ENCODE results near the gene PIEZO1.
A peak's percentile ranks its signal among the peaks of the same experiment; 100 is the strongest.

The PIEZO1 gene

DNA sequence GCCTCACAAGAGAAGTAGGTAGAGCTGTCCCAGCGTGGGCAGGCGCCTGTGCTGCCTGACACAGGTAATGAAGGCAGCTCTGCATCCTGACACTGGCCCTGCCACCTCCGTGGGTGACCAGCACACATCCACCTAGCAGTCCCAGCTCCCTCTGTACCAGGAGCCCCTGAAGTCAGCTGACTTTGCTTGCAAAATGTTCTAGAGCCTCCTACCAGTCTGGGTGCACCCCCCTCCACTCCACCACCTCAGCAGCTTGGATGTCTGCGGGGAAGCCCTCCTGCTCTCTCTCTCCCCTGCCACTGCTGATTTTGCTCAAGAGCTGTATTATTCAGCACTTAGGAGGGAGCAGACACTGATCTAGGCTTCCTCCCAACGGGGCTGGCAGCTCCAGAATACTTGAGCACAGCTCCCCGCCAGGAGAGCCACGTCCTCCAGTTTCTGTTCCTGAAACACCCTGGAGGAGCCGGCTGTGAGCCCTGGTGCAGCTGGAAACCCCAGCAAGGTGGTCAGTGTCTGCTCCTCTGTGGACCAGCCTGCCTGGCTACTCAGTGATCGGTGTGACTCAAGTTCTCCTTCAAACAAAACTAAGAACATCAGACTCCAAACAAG, 79.8 kb downstream of the PIEZO1 start:
- H3K4me3 ChIP-seq (ENCODE audit: low read depth in 1 of 2, low read length in 2 of 2): peak overlapping the region; percentile 95 to 99
- H3K27ac ChIP-seq (ENCODE audit: low read depth, low read length): peak overlapping the region; percentile 5
- H3K36me3 ChIP-seq (ENCODE audit: insufficient read depth, low read length): no peaks in the 10 kb centered on the region
- peaks cover 20% of the 10 kb centered on the region for H3K4me1 ChIP-seq (ENCODE audit: insufficient read depth, low read length)
- H3K9ac ChIP-seq (ENCODE audit: low read length): peak overlapping the region; percentile 70
- H3K27me3 ChIP-seq (ENCODE audit: control insufficient read depth in 1 of 2, insufficient read depth in 2 of 2, low read length in 2 of 2): no peaks in the 10 kb centered on the region
- no peaks in the 10 kb centered on the region for H3K9me3 ChIP-seq (ENCODE audit: low read length)

DNA sequence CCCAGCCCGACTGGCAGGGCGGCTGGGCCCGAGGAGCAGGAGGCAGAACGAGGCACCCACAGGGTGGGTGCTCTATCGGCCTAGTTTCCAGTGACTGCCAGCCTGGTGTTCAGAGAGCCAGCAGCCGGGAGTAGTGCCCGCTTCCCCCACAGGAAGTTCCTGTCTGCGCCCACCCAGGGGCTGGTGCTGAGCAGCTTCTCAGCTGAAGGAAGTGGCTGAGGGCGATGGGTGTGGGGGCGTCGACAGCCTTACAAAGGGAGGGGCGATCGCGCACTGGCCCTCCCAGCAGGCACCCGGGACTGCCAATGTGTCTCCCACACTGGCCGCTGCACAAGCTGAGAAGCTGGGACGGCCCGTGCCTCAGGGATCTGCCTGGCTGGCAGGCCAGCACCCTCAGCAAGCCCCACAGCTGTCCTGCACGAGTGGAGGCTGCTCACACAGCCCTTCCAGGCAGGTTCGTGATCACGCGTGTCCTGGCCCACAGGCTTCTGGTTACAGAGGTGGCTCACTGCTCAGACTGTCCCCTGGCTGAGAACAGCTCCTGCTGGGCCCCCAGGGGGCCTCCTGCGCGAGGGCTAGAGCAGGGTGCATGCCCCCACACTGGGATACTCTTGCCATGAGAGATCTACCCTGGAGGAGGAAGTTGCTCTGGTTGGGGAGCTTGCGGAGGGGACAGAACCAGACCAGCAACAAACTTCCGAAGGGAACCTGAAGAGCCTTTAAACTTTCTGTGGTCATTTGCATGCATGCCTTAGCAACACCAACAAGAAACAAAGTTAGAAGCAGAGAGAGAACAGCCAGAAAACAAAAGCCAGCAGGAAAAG, 81.3 kb downstream of the PIEZO1 start:
- Histone ChIP-seq H3K27ac (ENCODE audit: low read depth, low read length) (no peak overlapping the region), H3K9ac (ENCODE audit: low read length) (no peak overlapping the region)

GRCh38 chr16:88702371-88703210, 82.4 kb downstream of the PIEZO1 start:
- Histone ChIP-seq H3K4me1 (ENCODE audit: insufficient read depth, low read length) (peaks cover 20% of the 10 kb centered on the region), H3K9ac (ENCODE audit: low read length) (no peak overlapping the region), H3K27ac (ENCODE audit: low read depth, low read length) (no peak overlapping the region), H3K36me3 (ENCODE audit: insufficient read depth, low read length) (peaks cover 15% of the 10 kb centered on the region), H3K27me3 (ENCODE audit: control insufficient read depth in 1 of 2, insufficient read depth in 2 of 2, low read length in 2 of 2) (no peaks in the 10 kb centered on the region), H3K4me3 (ENCODE audit: low read depth in 1 of 2, low read length in 2 of 2) (no peak overlapping the region), H3K9me3 (ENCODE audit: low read length) (no peaks in the 10 kb centered on the region)

More for the DNA sequence above, 81.3 kb downstream of the PIEZO1 start:
- Histone ChIP-seq H3K4me3 (ENCODE audit: low read depth in 1 of 2, low read length in 2 of 2) (peak overlapping the region in 1 of 2 donors; percentile 2), H3K9me3 (ENCODE audit: low read length) (no peaks in the 10 kb centered on the region), H3K36me3 (ENCODE audit: insufficient read depth, low read length) (peaks cover 6% of the 10 kb centered on the region), H3K27me3 (ENCODE audit: control insufficient read depth in 1 of 2, insufficient read depth in 2 of 2, low read length in 2 of 2) (no peaks in the 10 kb centered on the region), H3K4me1 (ENCODE audit: insufficient read depth, low read length) (peaks cover 20% of the 10 kb centered on the region)

GRCh38 chr16:88701581-88702370, 83.2 kb downstream of the PIEZO1 start:
- H3K27me3 ChIP-seq (ENCODE audit: control insufficient read depth in 1 of 2, insufficient read depth in 2 of 2, low read length in 2 of 2): no peaks in the 10 kb centered on the region
- no peak overlapping the region for H3K4me3 ChIP-seq (ENCODE audit: low read depth in 1 of 2, low read length in 2 of 2)
- peaks cover 12% of the 10 kb centered on the region for H3K4me1 ChIP-seq (ENCODE audit: insufficient read depth, low read length)
- H3K9me3 ChIP-seq (ENCODE audit: low read length): no peaks in the 10 kb centered on the region
- no peak overlapping the region for H3K9ac ChIP-seq (ENCODE audit: low read length)
- H3K27ac ChIP-seq (ENCODE audit: low read depth, low read length): no peak overlapping the region
- peaks cover 15% of the 10 kb centered on the region for H3K36me3 ChIP-seq (ENCODE audit: insufficient read depth, low read length)

DNA sequence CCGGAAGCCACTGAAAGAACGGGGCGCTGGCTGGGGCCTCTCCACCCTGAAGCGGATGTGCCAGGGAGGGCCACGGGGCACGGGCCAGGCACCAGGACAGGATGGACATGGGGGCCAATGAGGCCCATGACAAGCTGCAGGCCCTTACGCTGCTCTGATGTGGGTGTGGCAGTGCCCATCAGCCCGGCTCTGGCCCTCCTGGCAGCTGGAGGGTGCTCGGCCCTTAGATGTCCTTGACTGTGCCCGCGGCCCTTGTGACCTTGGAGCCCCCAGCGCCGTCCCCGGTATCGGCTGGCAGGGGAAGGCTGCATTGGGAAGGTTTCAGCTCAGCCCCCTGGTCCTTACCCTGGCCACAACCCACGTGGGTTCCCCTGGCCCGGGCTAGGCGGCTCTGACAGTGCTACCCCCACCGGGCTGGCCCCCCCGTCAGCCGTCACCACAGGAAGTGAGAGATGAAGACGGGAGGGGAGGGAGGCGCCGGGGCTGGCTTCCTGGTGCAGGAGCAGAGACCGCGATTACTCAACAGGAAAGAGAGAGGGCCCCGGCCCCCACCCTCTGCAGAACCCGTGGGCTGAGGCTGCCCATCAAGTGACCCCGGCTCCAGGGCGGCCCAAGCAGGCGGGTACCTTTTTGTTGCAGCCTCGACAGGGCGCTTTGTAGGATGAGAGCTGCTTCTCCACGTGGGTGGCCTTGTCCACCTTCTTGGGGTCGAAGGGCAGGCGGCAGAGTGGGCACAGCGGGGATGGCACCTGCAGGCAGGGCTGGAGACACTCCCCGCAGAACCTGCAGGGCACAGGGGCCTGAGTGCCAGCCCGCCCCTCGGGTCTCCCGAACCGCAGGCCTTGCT, 84.2 kb downstream of the PIEZO1 start:
- H3K9me3 ChIP-seq (ENCODE audit: low read length): no peaks in the 10 kb centered on the region
- H3K4me1 ChIP-seq (ENCODE audit: insufficient read depth, low read length): peaks cover 11% of the 10 kb centered on the region
- peaks cover 15% of the 10 kb centered on the region for H3K36me3 ChIP-seq (ENCODE audit: insufficient read depth, low read length)
- no peak overlapping the region for H3K4me3 ChIP-seq (ENCODE audit: low read depth in 1 of 2, low read length in 2 of 2)
- no peak overlapping the region for H3K27ac ChIP-seq (ENCODE audit: low read depth, low read length)
- H3K9ac ChIP-seq (ENCODE audit: low read length): no peak overlapping the region
- no peaks in the 10 kb centered on the region for H3K27me3 ChIP-seq (ENCODE audit: control insufficient read depth in 1 of 2, insufficient read depth in 2 of 2, low read length in 2 of 2)

- Histone ChIP-seq H3K4me3 (ENCODE audit: low read depth in 1 of 2, low read length in 2 of 2) (no peak overlapping the region), H3K9me3 (ENCODE audit: low read length) (no peaks in the 10 kb centered on the region), H3K36me3 (ENCODE audit: insufficient read depth, low read length) (peaks cover 15% of the 10 kb centered on the region)
Measured at GRCh38 chr16:88700322-88700635, 84.7 kb downstream of the PIEZO1 start.

GRCh38 chr16:88699180-88699579, 85.8 kb downstream of the PIEZO1 start:
- Histone ChIP-seq H3K4me3 (ENCODE audit: low read depth in 1 of 2, low read length in 2 of 2) (no peak overlapping the region), H3K27ac (ENCODE audit: low read depth, low read length) (no peak overlapping the region), H3K9ac (ENCODE audit: low read length) (no peak overlapping the region), H3K36me3 (ENCODE audit: insufficient read depth, low read length) (peaks cover 15% of the 10 kb centered on the region), H3K4me1 (ENCODE audit: insufficient read depth, low read length) (no peaks in the 10 kb centered on the region), H3K27me3 (ENCODE audit: control insufficient read depth in 1 of 2, insufficient read depth in 2 of 2, low read length in 2 of 2) (no peaks in the 10 kb centered on the region), H3K9me3 (ENCODE audit: low read length) (no peaks in the 10 kb centered on the region)

More at GRCh38 chr16:88700322-88700635, 84.7 kb downstream of the PIEZO1 start:
- no peak overlapping the region for H3K9ac ChIP-seq (ENCODE audit: low read length)
- H3K27me3 ChIP-seq (ENCODE audit: control insufficient read depth in 1 of 2, insufficient read depth in 2 of 2, low read length in 2 of 2): no peaks in the 10 kb centered on the region
- H3K4me1 ChIP-seq (ENCODE audit: insufficient read depth, low read length): peaks cover 8% of the 10 kb centered on the region
- H3K27ac ChIP-seq (ENCODE audit: low read depth, low read length): no peak overlapping the region

GRCh38 chr16:88698646-88699045, 86.4 kb downstream of the PIEZO1 start:
- Histone ChIP-seq H3K9ac (ENCODE audit: low read length) (no peak overlapping the region), H3K27ac (ENCODE audit: low read depth, low read length) (no peak overlapping the region), H3K4me1 (ENCODE audit: insufficient read depth, low read length) (no peaks in the 10 kb centered on the region), H3K4me3 (ENCODE audit: low read depth in 1 of 2, low read length in 2 of 2) (no peak overlapping the region), H3K9me3 (ENCODE audit: low read length) (no peaks in the 10 kb centered on the region), H3K27me3 (ENCODE audit: control insufficient read depth in 1 of 2, insufficient read depth in 2 of 2, low read length in 2 of 2) (no peaks in the 10 kb centered on the region), H3K36me3 (ENCODE audit: insufficient read depth, low read length) (peaks cover 15% of the 10 kb centered on the region)

- H3K4me1 ChIP-seq (ENCODE audit: insufficient read depth, low read length): no peaks in the 10 kb centered on the region
- no peak overlapping the region for H3K9ac ChIP-seq (ENCODE audit: low read length)
- H3K4me3 ChIP-seq (ENCODE audit: low read depth in 1 of 2, low read length in 2 of 2): no peak overlapping the region
- peaks cover 15% of the 10 kb centered on the region for H3K36me3 ChIP-seq (ENCODE audit: insufficient read depth, low read length)
- H3K9me3 ChIP-seq (ENCODE audit: low read length): no peaks in the 10 kb centered on the region
- H3K27me3 ChIP-seq (ENCODE audit: control insufficient read depth in 1 of 2, insufficient read depth in 2 of 2, low read length in 2 of 2): no peaks in the 10 kb centered on the region
- no peak overlapping the region for H3K27ac ChIP-seq (ENCODE audit: low read depth, low read length)
Measured at GRCh38 chr16:88697831-88698615, 87.0 kb downstream of the PIEZO1 start.

Measured in muscle layer of colon (tissue), 2 donors.